ENCODE results near the gene DDX28. TPM values are rescaled to one million over a fixed set of nuclear protein-coding genes. Genes with fewer than 3 reads are reported as not detected.

Gene DDX28
- total and polyA plus RNA-seq, 12 donors: 5.3 to 13.1 (median 9.5) TPM

GRCh38 chr16:67982011-67982696, 40.9 kb downstream of the DDX28 start:
- H3K27me3 ChIP-seq: peaks cover 0 to 8% (median 0%) of the 10 kb centered on the region in 7 donors
- no peak for DNase-seq
- 96% methylated on average over 49 of the region's 49 CpGs for WGBS, 2 donors

GRCh38 chr16:67979955-67980678, 42.9 kb downstream of the DDX28 start, which contains the start of gene DPEP3:
Gene DPEP3, minus strand, starts transcription at chr16:67980499. Its CDS starts 119 bp downstream, at chr16:67980380.
- intact Hi-C loops (cut with DNase I): no loop called here
- H3K4me3 ChIP-seq: no peak within 1 kb of the TSS
- WGBS, 2 donors: 54 to 62% methylated on average over 60 to 62 of the region's 62 CpGs
- H3K4me1 ChIP-seq: peaks cover 0 to 24% (median 19%) of the 10 kb centered on the region in 9 donors
- peaks cover 0 to 8% (median 0%) of the 10 kb centered on the region in 7 donors for H3K27me3 ChIP-seq
- no peaks in the 10 kb centered on the region for H3K9me3 ChIP-seq
- no peaks in the 10 kb centered on the region for H3K36me3 ChIP-seq
- no peak within 1 kb of the TSS for H3K27ac ChIP-seq
- DNase-seq (no peak), ATAC-seq (no peak)
- peak in 5 of 9 donors; percentile 14 to 29 (median 23) for TF ChIP-seq CTCF (IDR thresholded peaks at IDR 0.05)

More at GRCh38 chr16:67982011-67982696, 40.9 kb downstream of the DDX28 start:
- H3K9me3 ChIP-seq: no peaks in the 10 kb centered on the region
- H3K27ac ChIP-seq: no peak overlapping the region
- intact Hi-C loops (cut with DNase I): no loop called here
- ATAC-seq: no peak
- no peak for TF ChIP-seq CTCF (IDR thresholded peaks at IDR 0.05)
- H3K4me3 ChIP-seq: no peak overlapping the region
- H3K36me3 ChIP-seq: no peaks in the 10 kb centered on the region
- peaks cover under 1 to 44% (median 29%) of the 10 kb centered on the region in 9 donors for H3K4me1 ChIP-seq

GRCh38 chr16:67977469-67978227, 45.4 kb downstream of the DDX28 start:
- H3K27ac ChIP-seq: no peak overlapping the region
- TF ChIP-seq CTCF (IDR thresholded peaks at IDR 0.05): no peak
- no peaks in the 10 kb centered on the region for H3K9me3 ChIP-seq
- intact Hi-C loops (cut with DNase I): no loop called here
- WGBS, 2 donors: 67 to 74% methylated on average over 9 of the region's 9 CpGs
- no peak overlapping the region for H3K4me3 ChIP-seq
- DNase-seq (no peak), ATAC-seq (no peak)
- H3K4me1 ChIP-seq: no peaks in the 10 kb centered on the region
- peaks cover 0 to 8% (median 0%) of the 10 kb centered on the region in 7 donors for H3K27me3 ChIP-seq
- H3K36me3 ChIP-seq: no peaks in the 10 kb centered on the region

GRCh38 chr16:67977005-67977404, 46.0 kb downstream of the DDX28 start:
- intact Hi-C loops (cut with DNase I): no loop called here
- Histone ChIP-seq H3K27me3 (peaks cover 0 to 8% (median 0%) of the 10 kb centered on the region in 7 donors), H3K9me3 (no peaks in the 10 kb centered on the region), H3K36me3 (no peaks in the 10 kb centered on the region), H3K27ac (no peak overlapping the region), H3K4me1 (no peaks in the 10 kb centered on the region), H3K4me3 (no peak overlapping the region)
- no peak for TF ChIP-seq CTCF (IDR thresholded peaks at IDR 0.05)
- WGBS, 2 donors: 77 to 79% methylated on average over 5 of the region's 5 CpGs
- DNase-seq (no peak), ATAC-seq (no peak)
